ENCODE measurements around the gene FLT3LG. TPM values are rescaled to one million over a fixed set of nuclear protein-coding genes. Genes with fewer than 3 reads are reported as not detected.

Gene FLT3LG
- total and polyA plus RNA-seq, 9 of the 15 experiments (the other 6 are each of a cell fraction or from before 2014, with no cell fraction given) = 0.31 to 6.4 (median 1.1) TPM

- TF ChIP-seq CREB1 (IDR thresholded peaks at IDR 0.05) (no peak), CREB1 (CRISPR knock-in tag; IDR thresholded peaks at IDR 0.05) (peak; percentile 35; the same call in 1 of the 2 replicates), MECOM (CRISPR knock-in tag; IDR thresholded peaks at IDR 0.05) (0 out of 2 replicates have a peak, but pooled peaks have one; percentile 32), TBL1XR1 (IDR thresholded peaks at IDR 0.05; ENCODE audit: low read length in 2 of 2) (no peak), HCFC1 (IDR thresholded peaks at IDR 0.05; ENCODE audit: low read depth, low read length) (no peak), MAZ (CRISPR knock-in tag; conservative IDR thresholded peaks at IDR 0.05 in 1 of 2, IDR thresholded peaks at IDR 0.05 in 1 of 2) (0 out of 4 replicates have a peak, but pooled peaks of 1 of the 2 experiments have one; percentile 31), CCAR2 (IDR thresholded peaks at IDR 0.05; ENCODE audit: low read depth, low read length) (no peak), MAX (CRISPR knock-in tag; IDR thresholded peaks at IDR 0.05) (peak; percentile 89), EHMT2 (IDR thresholded peaks at IDR 0.05) (no peak), SIX5 (IDR thresholded peaks at IDR 0.05; ENCODE audit: borderline replicate concordance in 1 of 2, insufficient read depth in 1 of 2, low read depth in 1 of 2, low read length in 2 of 2) (no peak), SMARCA5 (IDR thresholded peaks at IDR 0.05) (no peak), FOXA1 (IDR thresholded peaks at IDR 0.05; ENCODE audit: borderline replicate concordance) (no peak), ZNF354B (CRISPR knock-in tag; IDR thresholded peaks at IDR 0.05) (no peak), GTF2F1 (IDR thresholded peaks at IDR 0.05; ENCODE audit: low read depth, low read length) (no peak), POLR2AphosphoS2 (IDR thresholded peaks at IDR 0.05; ENCODE audit: low read length) (no peak), ZNF436 (CRISPR knock-in tag; IDR thresholded peaks at IDR 0.05) (no peak), NUFIP1 (IDR thresholded peaks at IDR 0.05; ENCODE audit: partially characterized antibody) (no peak), TEAD1 (CRISPR knock-in tag; IDR thresholded peaks at IDR 0.05) (0 out of 4 replicates have a peak, but pooled peaks of 1 of the 2 experiments have one; percentile 20), NFRKB (IDR thresholded peaks at IDR 0.05; ENCODE audit: low read depth) (0 out of 2 replicates have a peak, but pooled peaks have one; percentile 27), FOXP1 (CRISPR knock-in tag; IDR thresholded peaks at IDR 0.05) (peak; percentile 42; the same call in 1 of the 2 replicates), E2F6 (IDR thresholded peaks at IDR 0.05; ENCODE audit: borderline replicate concordance in 1 of 2, extremely low read depth in 1 of 2, insufficient read depth in 1 of 2, insufficient read length in 1 of 2, low read depth in 1 of 2, low read length in 1 of 2, poor library complexity in 1 of 2, severe bottlenecking in 1 of 2) (peak; percentile 69 to 94), ZNF253 (CRISPR knock-in tag; conservative IDR thresholded peaks at IDR 0.05) (no peak), RUNX1 (IDR thresholded peaks at IDR 0.05; ENCODE audit: low read depth) (no peak), NCOA4 (IDR thresholded peaks at IDR 0.05; ENCODE audit: partially characterized antibody) (no peak), NR3C1 (CRISPR knock-in tag; IDR thresholded peaks at IDR 0.05) (0 out of 2 replicates have a peak, but pooled peaks have one; percentile 33), RBM39 (optimal IDR thresholded peaks at IDR 0.05; ENCODE audit: low read depth, low read length) (peak; percentile 28)
- TF ChIP-seq, protein P1, sequence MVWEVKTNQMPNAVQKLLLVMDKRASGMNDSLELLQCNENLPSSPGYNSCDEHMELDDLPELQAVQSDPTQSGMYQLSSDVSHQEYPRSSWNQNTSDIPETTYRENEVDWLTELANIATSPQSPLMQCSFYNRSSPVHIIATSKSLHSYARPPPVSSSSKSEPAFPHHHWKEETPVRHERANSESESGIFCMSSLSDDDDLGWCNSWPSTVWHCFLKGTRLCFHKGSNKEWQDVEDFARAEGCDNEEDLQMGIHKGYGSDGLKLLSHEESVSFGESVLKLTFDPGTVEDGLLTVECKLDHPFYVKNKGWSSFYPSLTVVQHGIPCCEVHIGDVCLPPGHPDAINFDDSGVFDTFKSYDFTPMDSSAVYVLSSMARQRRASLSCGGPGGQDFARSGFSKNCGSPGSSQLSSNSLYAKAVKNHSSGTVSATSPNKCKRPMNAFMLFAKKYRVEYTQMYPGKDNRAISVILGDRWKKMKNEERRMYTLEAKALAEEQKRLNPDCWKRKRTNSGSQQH (CRISPR knock-in tag; IDR thresholded peaks at IDR 0.05) = no peak
- TF ChIP-seq, protein P2, sequence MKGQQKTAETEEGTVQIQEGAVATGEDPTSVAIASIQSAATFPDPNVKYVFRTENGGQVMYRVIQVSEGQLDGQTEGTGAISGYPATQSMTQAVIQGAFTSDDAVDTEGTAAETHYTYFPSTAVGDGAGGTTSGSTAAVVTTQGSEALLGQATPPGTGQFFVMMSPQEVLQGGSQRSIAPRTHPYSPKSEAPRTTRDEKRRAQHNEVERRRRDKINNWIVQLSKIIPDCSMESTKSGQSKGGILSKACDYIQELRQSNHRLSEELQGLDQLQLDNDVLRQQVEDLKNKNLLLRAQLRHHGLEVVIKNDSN (CRISPR knock-in tag; IDR thresholded peaks at IDR 0.05) = peak; percentile 75
These were observed 43.2 kb upstream of the FLT3LG start (continued) for GRCh38 chr19:49430678-49431329.
